HG03460 (cell line): ENCODE measurements around the gene SKP1.

Experiments
- ATAC-seq: cut with Tn5 transposase; IDR thresholded peaks from one replicate; pipeline ENCODE4 v1.9.1; 2021; ENCODE audit not compliant: unreplicated experiment

Gene SKP1

DNA sequence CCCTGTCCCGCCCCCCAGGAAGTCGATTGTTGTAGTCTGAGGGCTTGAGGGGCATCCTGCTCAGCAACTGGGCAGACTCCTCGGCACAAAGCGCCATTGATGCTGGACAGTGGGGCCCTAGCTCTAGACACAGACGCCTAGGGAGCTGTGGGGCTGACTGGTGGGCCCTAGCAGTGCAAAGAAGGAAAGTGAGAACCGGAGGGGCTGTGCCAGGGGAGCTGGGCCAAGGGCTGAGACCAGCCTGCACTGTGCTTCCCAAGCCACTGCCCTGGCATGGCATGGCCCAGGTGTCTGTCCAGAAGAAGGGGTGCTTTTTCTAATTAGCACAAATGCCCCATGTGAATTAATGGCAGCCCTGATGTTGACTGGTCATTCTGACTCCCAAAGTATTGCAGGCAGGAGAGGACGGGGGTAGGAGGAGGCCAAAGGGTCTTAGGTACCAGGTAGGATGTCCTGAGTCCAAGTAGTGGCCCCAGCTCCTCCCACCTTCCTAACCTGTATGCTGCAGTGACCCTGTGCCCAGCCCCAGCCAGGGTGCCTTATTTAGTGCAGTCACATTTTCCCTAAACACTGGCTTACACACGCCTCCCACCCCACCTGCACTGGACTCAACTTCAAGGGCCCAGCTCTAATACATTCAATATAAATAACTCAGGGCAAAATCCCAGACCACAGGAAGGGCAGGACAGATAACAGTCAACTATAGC is 46.4 kb downstream of the SKP1 start:
- no peak for ATAC-seq

DNA sequence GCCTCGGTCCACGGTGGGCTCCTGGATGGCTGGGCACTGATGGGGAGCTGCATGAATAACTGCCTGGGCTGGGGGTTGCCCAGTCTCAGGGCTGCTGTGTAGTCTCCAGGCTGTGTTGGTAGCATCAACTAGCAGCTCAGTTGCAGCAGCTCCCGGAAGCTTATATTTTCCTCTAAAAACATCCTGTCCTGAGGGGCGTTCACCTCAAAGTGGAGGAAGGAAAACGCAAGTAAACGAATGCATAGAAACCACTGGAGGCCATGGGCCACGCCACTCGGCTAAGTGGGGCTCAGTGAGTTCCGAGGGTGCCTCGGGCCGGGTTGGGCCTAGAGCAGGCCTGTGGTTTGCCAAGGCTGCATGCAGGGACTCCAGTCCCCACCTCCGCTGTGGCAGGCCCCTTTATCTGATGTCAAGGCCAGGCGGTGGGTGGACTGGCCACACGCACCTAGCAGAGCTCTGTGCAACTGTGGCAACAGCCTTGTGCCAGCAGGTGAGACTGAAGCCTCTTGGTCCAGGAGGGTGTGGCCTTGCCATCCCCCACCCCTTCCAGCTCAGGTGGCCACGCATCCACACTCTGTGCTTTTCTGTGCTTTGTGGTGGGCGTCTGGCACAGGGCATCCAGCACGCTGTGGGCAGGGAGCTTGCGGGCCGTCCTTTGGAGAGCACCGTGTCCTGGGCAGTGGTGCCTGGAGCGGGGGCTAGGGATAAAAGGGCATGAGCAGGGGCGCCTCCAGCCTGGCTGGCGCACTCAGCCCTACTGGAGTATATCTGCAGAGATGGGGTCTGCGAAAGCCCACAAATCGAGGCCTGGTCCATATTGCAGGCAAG is 47.1 kb downstream of the SKP1 start:
- ATAC-seq, result no peak

DNA sequence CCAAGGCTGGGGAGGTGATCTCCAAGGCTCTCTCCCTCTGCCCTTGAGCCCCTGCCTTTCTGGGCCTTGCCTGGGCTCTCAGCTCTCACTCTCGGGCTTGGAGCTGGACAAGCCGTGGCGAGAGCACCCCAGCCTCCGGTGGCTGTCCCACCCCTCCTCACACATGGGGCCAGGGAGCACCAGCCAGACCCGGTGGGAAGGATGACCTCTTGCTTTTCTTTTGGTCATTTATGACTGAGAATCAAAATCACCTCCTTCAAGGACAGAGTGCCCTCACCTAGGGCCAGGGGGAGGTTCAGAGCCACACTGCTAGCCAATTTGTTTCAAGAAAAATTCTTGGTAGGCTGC is 48.1 kb downstream of the SKP1 start:
- ATAC-seq, result no peak

DNA sequence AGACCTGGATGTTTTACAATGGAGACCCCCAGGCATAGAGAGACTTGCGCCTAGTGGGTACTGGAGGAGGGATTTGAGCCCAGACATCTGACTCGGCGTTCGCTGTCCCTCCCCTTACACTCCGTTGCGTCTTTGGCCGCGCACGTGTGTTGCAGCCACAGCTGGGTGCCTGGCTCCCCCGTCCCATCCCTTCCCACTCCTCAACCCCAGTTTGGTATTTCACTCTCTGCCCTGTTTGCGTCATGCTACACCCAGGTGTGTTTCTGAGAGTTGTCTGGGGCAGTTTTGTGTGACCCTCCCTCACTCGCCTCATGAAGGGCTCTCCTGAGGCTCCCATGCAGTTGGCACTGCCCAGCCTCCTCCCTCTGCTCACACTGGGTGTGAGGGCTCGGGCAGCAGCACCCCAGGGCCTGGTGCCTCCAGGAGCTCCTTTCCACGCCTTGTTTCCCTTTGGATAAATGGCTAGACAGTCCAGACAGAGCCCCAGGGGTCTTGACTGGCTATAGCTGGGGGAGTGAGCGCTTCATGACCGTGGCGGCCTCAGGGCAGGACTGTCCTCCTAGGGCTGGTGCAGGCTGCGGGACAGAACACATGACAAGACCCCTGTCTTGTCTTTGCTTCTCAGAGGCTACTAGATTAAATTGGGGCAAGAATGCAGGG is 48.6 kb downstream of the SKP1 start:
- ATAC-seq, result no peak

DNA sequence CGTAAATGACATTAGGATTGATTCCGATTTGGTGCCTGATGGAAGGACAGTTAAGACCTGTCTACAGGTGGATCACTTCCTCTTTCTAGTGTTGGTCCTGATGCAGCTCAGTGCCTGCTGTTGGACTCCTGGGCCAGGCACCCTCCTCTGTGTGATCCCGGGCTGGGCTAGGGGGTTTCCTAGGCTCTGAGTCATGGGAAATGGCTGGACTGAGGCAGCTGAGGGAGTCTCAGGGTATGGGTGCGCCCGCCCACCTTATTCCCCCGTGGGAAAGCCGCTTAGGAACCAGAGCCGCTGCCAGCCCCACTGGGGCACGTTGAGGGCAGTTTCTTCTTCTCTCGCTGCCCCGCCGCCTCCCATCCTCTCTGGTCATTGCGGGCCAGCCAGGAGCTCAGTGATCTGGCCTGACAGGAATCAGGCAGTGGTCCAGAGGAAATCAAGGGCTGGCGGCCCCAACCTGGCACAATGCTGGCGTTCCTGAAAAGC is 49.3 kb downstream of the SKP1 start:
- ATAC-seq, result no peak

DNA sequence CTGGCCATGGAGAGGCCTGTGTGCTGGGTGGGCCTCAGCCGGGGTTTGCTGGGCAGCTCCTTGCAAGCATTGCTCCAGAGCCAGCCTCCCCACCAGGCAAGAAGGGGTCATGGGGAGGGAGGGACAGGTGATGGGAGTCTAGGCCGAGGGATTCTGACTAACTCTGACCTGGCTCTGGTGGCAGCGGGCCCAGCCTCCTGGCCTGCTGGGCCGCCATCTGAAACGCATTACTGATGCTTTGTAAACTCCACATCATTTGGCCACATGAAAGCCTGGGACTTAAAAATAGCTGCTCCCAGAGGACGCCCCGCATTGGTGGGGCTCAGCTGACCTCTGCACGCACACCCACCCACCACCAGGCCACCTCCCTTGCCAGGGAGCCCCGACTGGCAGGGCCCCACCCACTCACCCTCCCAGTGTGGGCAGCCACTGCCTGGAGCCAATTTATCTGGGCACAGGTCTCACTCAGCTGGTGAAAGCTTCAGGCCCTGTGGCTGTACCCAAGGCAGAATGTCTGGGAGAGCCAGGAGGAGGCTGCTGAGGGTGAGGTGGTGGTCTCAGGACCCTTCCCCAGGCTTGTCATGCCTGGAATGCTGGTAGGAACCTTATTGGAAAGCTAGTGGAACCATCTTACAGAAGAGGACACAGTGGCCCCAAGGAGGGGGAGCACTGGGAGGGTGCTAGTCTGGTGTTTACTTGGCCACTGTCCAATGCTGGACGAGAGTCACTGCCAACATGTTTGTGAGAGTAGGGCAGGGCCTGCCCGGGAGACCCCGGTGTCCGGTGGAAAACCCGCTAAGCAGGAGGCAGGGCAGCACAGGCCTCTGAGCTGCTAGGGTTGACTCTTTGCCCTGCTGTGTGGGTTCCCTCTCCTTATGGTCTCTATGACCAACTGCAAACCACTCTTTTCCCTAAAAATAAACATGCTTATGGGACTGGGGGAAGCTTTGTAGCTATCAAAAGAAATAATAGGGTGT is 51.4 kb downstream of the SKP1 start:
- no peak for ATAC-seq

DNA sequence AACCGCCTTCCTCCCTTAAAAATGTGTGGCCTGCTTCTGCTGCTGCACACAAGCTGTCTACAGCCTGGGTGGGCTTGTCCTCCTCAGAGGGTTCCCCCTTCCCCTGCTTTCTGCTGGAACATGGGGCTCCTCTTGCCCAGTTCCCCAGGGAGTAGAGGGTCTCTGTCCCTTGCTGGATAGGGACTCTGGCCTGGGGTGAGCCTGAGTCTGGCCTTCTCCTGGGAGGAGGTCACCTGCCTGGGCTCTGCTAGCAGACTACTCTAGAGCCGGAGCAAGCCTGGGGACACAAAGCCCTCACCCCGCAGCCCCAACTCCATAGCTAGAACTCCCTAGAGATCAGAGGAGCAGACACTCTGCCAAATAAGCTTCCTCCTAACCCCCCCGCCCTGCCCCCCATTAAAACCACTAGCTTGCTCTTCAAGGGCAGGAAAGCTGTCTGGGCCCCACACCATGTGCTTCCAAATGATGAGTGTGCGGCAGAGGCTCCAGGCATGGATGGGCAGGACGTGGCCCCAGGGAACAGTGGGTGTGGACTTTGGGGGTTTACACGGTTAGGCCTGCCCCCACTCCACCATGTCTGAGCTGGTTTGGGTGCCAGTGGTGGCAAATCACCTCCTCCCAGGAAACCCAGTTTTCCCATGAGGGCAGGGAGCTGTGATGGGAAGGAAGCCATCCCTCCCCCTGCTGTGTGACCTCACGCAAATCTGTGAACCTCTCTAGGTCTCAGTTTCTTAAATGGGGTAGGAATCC is 52.3 kb downstream of the SKP1 start:
- no peak for ATAC-seq

DNA sequence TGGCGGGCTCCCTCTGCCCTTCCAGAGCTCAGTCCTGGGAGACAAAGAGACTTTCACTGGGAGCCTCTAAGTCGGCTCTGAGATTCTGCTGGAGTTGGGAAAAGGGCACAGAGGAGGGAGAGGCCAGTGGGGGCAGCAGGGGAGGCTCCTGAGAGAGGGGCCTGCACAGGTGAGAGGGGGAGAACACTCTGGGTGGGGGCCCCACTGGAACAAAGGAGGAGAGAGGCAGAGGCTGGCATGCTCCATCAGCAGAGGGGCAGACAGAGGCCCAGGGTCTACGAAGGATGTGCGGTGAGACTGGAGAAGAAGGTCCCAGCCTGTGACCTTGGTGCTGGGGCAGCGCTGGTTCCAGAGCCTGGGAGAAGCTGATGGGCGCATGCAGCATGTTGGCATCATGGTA is 53.4 kb downstream of the SKP1 start:
- no peak for ATAC-seq

DNA sequence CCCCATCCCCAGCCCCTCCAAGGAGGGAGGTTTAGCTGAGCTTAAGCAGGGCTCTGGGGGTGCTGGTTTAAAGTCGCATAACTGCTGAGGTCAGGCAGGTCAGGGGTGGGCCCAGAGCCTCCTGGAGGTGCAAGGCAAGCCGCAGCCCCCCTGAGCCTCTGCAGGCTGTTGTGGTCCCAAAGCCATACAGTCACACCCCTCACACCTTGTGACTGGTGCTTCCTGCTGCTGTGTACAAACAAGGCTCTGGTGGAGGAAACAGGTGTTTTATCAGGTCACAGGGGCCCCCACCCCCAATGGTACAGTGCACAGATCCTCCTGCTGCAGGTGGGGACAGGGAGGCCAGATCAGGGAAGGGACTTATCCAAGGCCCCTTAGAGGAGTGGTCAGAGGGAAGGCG is 54.2 kb downstream of the SKP1 start:
- no peak for ATAC-seq

DNA sequence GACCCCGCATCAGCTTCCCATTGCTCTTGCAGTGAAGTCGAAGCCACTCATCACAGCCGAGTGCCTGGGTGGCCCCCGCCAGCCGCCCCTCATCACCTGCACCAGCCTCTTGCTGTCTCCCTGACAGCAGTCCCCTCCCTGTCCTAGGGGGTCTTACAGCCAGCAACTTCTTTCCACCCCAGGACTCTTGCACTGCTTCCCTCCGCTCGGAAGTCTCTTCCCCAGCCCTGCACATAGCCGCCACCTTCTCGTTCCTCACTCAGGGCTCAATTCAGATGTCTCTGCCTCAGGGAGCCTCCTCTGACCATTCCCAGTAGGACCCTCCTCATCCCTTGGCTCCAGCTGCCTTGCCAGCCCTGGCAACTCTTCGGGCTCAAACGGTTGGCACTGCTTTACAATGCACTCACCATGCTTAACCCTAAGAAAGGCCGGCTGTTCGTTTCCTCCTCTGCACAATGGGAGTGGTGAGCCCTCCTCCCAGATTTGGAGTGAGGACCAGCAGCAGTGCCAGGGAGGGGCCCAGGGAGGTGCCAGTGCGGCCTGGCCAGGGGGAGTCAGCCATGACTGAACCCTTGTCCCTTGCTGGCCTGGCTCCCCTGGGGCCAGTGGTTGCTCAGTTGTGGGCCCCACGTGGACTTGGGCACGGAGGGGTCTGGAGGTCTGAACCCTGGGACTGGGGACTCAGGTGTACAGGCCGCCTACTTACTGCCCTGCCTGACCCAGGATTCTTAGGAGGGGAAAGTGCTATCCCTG is 56.2 kb downstream of the SKP1 start:
- ATAC-seq, result no peak

DNA sequence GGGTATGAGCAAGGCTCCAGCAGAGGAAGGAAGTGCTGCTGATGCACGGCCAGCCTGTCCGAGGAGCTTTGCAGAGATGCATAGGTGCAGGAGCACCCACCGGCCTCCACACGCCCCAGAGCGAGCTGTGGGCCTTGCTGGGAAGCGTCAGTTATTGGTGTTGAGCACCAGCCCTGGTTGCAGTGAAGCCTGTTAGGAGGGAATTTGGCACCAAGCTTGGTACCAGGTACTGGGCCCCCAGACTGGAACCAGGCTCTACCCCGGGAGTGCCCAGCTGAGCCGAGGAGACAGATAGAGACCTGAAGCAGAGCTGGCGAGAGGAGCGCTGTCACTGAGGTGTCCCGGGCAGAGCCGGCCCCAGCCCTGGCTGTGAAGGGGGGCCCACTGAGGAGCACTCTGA is 57.0 kb downstream of the SKP1 start:
- no peak for ATAC-seq

DNA sequence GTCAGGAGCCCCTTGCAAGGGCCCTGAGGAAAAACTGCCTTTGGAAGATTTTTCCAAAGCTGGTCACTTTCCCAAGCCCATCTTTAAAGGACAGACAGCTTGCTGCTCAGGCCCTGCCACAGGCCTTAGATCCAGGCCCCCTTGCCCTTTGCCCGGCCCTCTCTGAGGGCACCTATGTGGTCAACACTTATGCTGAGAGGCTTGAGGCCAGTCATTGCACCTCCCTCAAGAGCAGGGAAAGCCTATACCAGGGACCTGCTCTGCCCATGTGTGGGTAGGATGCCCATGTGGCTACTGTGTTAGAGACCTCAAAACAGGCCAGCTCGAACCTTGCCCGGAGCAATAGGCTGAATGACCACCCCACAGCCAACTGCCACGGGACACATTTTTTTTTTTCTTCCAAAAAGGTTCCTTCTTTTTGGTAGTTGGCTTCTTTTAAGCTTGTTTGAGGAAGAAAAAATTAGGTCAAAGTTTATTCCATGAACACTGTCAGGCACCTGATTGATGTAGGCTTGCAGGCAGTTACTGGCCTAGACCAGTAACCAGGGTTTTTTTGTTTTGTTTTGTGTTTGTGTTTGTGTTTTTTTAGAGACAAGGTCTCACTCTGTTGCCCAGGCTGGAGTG is 58.4 kb downstream of the SKP1 start:
- no peak for ATAC-seq

DNA sequence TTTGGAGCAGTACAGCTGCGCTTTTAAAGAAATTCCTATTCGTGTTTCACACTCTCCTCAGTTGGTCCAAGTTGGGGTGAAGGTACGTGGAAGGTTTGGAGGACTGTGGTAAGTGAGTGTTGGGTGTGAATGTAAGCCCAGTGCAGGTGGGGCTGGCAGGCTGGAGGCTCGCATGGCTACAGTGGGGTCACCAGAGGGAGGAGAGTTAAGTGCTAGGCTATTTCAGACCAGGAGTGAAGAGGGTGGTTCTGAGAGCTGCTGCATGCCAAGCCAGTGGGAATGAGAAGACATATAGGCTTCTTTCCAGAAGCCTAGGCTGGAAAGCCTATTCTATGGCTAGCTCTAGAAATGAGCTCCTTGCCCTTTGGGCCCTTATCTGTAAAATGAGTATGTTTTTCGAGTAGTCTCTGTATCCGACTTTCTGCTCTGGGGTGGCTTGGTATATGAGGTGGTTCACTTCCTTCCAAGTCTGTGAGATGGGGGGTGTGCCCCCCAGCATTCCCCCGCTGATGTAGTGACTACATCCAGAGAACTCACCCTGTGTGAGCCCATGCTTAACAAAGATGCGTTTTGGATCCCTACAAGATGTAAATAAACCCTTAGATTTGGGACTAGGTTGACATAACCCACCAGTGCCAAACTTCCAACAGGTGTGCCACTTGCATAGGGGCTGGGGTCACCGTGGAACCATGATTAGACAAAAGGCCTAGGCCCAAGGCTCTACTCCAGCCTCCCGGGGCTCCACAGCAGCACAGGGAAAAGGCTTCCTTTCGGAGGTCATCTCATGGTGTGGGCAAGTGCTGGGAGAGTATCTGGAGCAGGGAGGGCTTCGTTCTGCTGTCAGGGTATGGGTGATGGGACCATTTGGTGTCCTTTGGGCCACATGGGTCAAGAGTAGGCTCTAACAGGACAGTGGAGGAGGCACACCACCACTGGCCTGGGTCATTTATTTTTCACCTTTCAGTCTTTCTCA is 59.7 kb downstream of the SKP1 start:
- no peak for ATAC-seq

DNA sequence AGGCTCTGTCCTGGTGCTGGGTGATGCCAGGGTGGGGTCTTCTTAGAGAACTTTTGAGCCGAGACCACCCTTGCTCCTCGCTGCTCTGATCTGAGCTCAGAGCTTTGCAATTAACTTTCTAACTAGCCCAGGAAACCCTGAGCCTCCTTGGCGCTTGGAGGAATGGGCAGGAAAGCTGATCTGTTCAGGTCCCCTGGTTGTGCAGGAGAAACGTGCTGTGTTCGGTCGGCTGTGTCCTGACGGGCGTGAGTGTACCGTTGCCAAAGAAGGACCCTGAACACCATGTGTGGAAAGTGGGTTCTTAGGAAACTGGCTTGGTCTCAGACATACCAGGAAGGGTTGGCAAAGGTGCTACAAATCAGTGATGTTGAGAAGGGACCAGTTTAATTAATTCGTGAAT is 60.5 kb downstream of the SKP1 start:
- no peak for ATAC-seq

DNA sequence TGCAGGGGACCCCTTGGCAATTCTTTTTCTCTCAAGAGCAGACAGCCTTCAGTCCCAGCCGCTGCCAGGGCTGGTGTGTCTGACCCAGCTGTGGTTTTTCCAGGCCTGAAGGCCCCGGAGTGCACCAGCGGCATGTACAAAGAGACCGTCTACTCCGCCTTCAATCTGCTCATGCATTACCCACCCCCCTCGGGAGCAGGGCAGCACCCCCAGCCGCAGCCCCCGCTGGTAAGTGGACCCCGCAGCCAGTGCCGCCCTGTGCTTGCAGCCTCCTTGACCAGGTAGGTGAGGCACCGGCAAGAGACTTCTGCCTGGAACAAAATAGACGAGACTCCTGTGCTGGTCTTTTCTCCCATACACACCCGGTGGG is 61.0 kb downstream of the SKP1 start:
- ATAC-seq, result no peak

DNA sequence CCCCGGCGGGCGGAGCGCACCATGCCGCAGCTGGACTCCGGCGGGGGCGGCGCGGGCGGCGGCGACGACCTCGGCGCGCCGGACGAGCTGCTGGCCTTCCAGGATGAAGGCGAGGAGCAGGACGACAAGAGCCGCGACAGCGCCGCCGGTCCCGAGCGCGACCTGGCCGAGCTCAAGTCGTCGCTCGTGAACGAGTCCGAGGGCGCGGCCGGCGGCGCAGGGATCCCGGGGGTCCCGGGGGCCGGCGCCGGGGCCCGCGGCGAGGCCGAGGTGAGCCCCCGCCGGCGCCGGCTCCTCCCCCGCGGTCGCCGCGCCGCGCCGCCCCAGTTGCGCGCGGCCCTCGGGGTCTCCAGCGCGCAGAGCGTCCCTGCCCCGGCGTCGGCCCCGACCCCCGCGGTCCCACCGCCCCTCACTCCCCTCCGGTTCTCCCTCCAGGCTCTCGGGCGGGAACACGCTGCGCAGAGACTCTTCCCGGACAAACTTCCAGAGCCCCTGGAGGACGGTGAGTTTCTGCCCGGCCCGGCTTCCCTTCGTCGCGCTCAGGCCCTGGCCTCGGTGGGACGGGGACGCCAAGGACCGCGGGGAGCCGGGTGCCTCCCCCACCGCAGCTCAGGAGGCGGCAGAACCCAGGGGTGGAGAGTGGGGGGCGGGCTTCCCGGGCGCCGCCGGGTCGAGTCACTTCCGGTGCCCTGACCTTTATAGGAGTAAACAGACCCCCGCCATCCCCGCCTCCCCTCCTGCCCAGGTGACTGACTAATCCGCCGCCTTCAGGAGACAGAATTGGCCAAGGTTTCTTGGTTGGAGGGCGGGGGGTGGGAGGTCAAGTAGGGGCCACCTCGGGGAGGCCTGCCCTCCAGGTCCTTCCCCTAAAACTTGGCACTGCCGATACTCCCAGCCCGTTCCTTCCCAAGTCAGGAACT is 61.6 kb downstream of the SKP1 start:
- ATAC-seq, result no peak
